Iris pigment epithelial cell (primary cell): ENCODE measurements around the gene FOXJ3.

Experiments
- DNase-seq: peaks from one replicate; pipeline ENCODE4 v3.0.0-alpha.2; 2011; ENCODE audit warnings: low read depth

FOXJ3 gene

DNA sequence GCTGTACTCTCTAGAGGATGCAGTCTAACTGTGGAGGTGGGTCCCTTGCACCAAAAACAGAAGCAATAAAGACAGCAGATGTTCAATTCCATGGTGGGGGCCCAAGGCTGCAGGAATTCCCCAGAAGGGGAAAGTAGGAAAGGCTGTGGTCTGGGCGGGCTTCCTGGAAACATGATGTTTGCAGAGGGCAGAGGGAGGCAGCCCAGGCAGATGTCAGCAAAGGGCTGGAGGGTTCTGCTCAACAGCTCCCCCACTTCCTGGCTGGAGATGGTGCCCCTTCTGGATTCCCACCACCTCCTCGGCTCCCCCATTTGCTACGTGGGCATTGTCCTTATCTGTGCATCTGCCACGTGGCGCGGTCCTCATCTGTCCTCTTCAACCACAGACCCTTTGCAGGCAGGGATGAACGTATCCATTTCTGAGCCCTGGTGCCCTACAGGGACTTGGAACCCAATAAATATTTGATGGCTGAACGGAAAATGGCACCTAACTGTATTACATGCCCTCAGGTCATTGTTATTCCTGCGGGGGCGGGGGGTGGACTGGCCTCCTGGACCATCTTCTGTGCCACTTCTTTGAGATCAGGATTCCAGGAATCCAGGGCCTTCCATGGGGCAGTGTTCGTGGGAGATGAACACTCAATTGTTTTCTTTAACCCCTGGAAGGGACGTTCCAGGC is 190.2 kb downstream of the FOXJ3 start:
- no peak for DNase-seq

GRCh38 chr1:42143896-42144710 is 190.9 kb downstream of the FOXJ3 start:
- no peak for DNase-seq

DNA sequence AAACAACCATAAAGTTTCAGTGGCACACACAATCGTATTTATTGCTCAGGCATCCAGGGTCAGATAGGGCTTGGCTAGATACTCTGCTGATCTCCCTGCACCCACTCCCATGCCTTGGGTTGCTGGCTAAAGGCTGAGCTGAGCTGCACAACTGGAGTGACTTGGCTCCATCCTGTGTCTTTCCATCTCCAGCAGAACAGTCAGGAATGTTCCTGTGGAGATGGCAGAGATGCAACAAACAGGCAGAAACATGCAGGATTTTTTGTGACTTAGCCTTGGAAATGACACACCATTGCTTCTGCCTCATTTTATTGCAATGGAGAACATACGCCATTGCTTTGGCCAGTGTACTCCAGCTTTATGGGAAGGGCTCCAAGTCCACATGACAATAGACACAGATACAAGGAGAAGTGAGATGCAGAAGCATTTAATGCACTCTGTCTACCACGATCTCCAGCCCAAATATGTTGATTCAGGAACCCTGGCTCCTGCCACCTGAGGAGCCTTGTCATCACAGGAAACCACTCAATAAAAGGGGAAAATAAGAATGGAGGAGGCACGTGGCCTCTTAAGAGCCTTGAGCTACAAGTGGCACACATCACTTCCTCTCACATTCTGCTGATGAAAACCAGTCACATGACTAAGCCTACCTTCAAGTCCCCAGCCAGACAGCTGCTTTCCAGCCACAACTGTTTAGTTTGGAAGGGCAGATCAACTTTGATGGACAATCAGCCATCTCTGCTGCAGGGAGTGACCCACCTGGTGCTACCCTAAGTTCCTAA is 191.9 kb downstream of the FOXJ3 start:
- DNase-seq = no peak

- no peak for DNase-seq
These were observed 193.1 kb downstream of the FOXJ3 start for GRCh38 chr1:42141978-42142377.

DNA sequence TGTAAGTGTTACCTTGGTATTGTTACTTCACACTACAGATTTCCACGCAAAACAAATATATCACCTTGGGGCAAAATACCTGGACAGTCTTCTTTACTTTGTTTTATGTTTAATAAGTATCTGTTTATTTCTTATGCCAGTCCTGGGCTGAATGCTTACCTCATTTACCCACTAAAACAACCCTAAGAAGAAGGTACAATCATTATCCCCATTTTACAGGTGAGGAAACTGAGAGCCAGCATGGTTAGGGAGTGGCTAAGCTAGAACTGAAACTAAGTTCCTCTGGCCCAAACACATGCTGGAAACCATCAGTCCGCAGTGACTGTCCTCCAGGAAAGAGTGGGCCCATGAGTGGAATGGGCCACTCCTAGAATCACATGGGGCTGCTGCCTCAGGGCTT is 194.8 kb downstream of the FOXJ3 start:
- DNase-seq = no peak

GRCh38 chr1:42139444-42139843 is 195.6 kb downstream of the FOXJ3 start:
- DNase-seq = no peak

- no peak for DNase-seq
These were observed 196.4 kb downstream of the FOXJ3 start for GRCh38 chr1:42138586-42138985.

DNA sequence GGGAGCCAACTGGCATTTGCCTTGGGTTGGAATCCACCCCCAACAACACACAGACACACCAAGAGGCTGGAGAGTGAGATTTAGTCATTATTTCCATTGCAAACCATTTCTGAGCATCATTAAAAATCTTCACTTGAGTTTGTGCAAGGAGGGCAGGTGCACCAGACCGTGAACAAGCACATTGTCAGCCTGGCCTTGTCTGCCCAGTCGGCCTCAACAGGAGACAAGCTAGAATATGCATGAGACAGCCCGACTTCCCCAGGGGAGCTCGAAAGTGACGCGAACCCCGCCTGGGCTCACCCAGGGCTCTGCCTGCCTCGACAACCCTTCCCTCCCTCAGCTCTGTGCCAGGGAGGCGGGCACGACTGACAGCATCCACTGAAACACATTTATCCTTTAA is 197.3 kb downstream of the FOXJ3 start:
- no peak for DNase-seq

- DNase-seq = no peak
These were observed 198.6 kb downstream of the FOXJ3 start for GRCh38 chr1:42136466-42136865.

GRCh38 chr1:42135426-42135825 is 199.6 kb downstream of the FOXJ3 start:
- no peak for DNase-seq

DNA sequence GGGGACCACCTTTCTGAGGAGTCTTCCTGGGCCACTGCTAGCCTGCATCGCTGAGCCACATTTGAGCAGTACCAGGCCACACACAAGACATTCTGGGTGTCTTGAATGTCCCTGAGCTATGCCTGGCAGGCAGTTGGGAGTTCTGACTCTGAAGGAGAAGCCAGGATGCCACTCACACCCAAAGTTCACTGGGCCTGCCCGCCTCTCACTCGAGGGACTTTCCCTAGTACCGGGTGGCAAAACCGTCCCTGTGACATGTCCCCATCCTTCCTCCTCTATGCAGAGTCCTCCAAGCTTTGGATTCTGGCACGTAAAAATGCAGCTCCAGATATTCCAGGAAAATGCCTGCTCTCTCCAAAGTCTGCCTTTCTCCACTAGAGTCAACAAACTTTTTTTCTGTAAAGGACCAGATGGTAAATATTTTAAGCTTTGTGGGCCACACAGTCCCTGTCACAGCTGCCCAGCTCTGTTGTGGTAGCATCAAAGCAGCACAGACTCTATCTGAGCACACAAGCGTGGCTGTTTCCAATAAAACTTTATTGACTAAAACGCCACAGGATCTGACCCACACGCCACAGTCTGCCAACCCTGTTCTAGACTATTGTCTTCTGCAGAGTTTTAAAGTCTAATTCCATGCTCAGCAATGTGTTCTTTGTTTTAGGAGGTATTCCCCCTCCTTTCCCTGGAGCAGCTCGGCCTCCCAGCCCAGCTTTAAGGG is 201.1 kb downstream of the FOXJ3 start:
- DNase-seq = no peak

- DNase-seq = no peak
These were observed 201.6 kb downstream of the FOXJ3 start for GRCh38 chr1:42133390-42133789.

GRCh38 chr1:42130061-42130660 is 204.9 kb downstream of the FOXJ3 start:
- DNase-seq = no peak

GRCh38 chr1:42128964-42129363 is 206.1 kb downstream of the FOXJ3 start:
- no peak for DNase-seq

GRCh38 chr1:42128499-42128898 is 206.5 kb downstream of the FOXJ3 start:
- DNase-seq = no peak

GRCh38 chr1:42127767-42128166 is 207.3 kb downstream of the FOXJ3 start:
- no peak for DNase-seq
